GM21723 (cell line): Measurements from ENCODE around the gene SLC26A9.
A peak's percentile ranks its signal among the peaks of the same experiment; 100 is the strongest.

ENCODE experiments used
- ATAC-seq: cut with Tn5 transposase; IDR thresholded peaks from one replicate; pipeline ENCODE4 v1.9.1; 2021; ENCODE audit warnings: mild to moderate bottlenecking, moderate library complexity; ENCODE audit not compliant: unreplicated experiment

The SLC26A9 gene

GRCh38 chr1:205927676-205928075 is 15.6 kb downstream of the SLC26A9 start:
- ATAC-seq, result no peak

- ATAC-seq, result no peak
Measured at GRCh38 chr1:205927247-205927646, 16.0 kb downstream of the SLC26A9 start.

GRCh38 chr1:205926636-205927035 is 16.6 kb downstream of the SLC26A9 start:
- ATAC-seq, result no peak

GRCh38 chr1:205926213-205926612 is 17.0 kb downstream of the SLC26A9 start:
- no peak for ATAC-seq

- ATAC-seq, result no peak
Measured at GRCh38 chr1:205925736-205926135, 17.5 kb downstream of the SLC26A9 start.

- no peak for ATAC-seq
Measured at GRCh38 chr1:205924460-205924790, 18.8 kb downstream of the SLC26A9 start.

GRCh38 chr1:205923651-205924459 is 19.4 kb downstream of the SLC26A9 start:
- no peak for ATAC-seq

- no peak for ATAC-seq
Measured at GRCh38 chr1:205922806-205923205, 20.4 kb downstream of the SLC26A9 start.

GRCh38 chr1:205922314-205922713 is 20.9 kb downstream of the SLC26A9 start:
- ATAC-seq, result no peak

GRCh38 chr1:205921570-205921909 is 21.7 kb downstream of the SLC26A9 start:
- ATAC-seq, result no peak

- ATAC-seq, result no peak
Measured at GRCh38 chr1:205920861-205921569, 22.2 kb downstream of the SLC26A9 start.

- ATAC-seq, result no peak
Measured at GRCh38 chr1:205920159-205920558, 23.1 kb downstream of the SLC26A9 start.

- peak; percentile 69 for ATAC-seq
Measured at GRCh38 chr1:205918955-205919746, 24.1 kb downstream of the SLC26A9 start.

GRCh38 chr1:205917466-205918238 is 25.6 kb downstream of the SLC26A9 start:
- ATAC-seq, result no peak

- no peak for ATAC-seq
Measured at GRCh38 chr1:205916541-205916940, 26.7 kb downstream of the SLC26A9 start.

GRCh38 chr1:205915354-205915990 is 27.8 kb downstream of the SLC26A9 start:
- no peak for ATAC-seq

GRCh38 chr1:205914730-205915129 is 28.5 kb downstream of the SLC26A9 start:
- ATAC-seq, result no peak

- no peak for ATAC-seq
Measured at GRCh38 chr1:205914155-205914507, 29.1 kb downstream of the SLC26A9 start.

GRCh38 chr1:205913451-205914154 is 29.7 kb downstream of the SLC26A9 start:
- ATAC-seq, result no peak

GRCh38 chr1:205907794-205908193 is 35.5 kb downstream of the SLC26A9 start:
- ATAC-seq, result no peak
